H1 (cell line): ENCODE results near the gene NSUN2.

Experiments
- ASH2L ChIP-seq: fragments of 200-600, 300-600 bp; sonication (generic); IDR thresholded peaks from one replicate; pipeline ENCODE4 v1.7.1; 2017; ENCODE audit warnings: low read length
- CBX5 ChIP-seq: fragments of 300-800, 300-1000 bp; sonication (generic); IDR thresholded peaks from 2 replicates; pipeline ENCODE4 v1.7.1; 2016; ENCODE audit warnings: antibody characterized with exemption, low read length, low read depth
- CTCF ChIP-seq, 3 experiments: IDR thresholded peaks; 1 replicate in 2 of 3; 2 replicates in 1 of 3; pipeline versions ENCODE4 v1.5.1 to v1.6.1; 2011; ENCODE audit warnings: low read length in 3 of 3, mild to moderate bottlenecking in 3 of 3, inconsistent platforms in 2 of 3, low read depth in 1 of 3, moderate library complexity in 1 of 3; ENCODE audit not compliant: insufficient read depth in 1 of 3; ENCODE audit errors: control extremely low read depth in 1 of 3
- EZH2 ChIP-seq: fragments of 200-600 bp; sonication (generic); IDR thresholded peaks from 2 replicates; pipeline ENCODE4 v1.7.1; 2012; ENCODE audit warnings: low read depth, mild to moderate bottlenecking, moderate library complexity, low read length, inconsistent platforms; ENCODE audit not compliant: severe bottlenecking
- GABPA ChIP-seq: IDR thresholded peaks from 2 replicates; pipeline ENCODE4 v1.6.1; 2011; ENCODE audit warnings: mild to moderate bottlenecking, low read length, moderate library complexity, borderline replicate concordance; ENCODE audit not compliant: insufficient read depth
- POLR2A ChIP-seq, 2 experiments: IDR thresholded peaks; 1 replicate in 1 of 2; 2 replicates in 1 of 2; pipeline ENCODE4 v1.6.1; 2011; ENCODE audit warnings: low read depth in 2 of 2, low read length in 2 of 2, mild to moderate bottlenecking in 2 of 2; ENCODE audit errors: control extremely low read depth in 1 of 2
- POLR2AphosphoS5 ChIP-seq: IDR thresholded peaks from 2 replicates; pipeline ENCODE4 v1.6.1; 2011; ENCODE audit warnings: low read depth, low read length
- SP2 ChIP-seq: IDR thresholded peaks from 2 replicates; pipeline ENCODE4 v1.6.1; 2012; ENCODE audit warnings: mild to moderate bottlenecking, low read length, inconsistent platforms
- SUZ12 ChIP-seq: fragments of 200-600 bp; sonication (generic); IDR thresholded peaks from 2 replicates; pipeline ENCODE4 v1.6.1; 2012; ENCODE audit warnings: mild to moderate bottlenecking, inconsistent platforms, low read length, moderate library complexity, mixed read lengths
- YY1 ChIP-seq: IDR thresholded peaks from 2 replicates; pipeline ENCODE4 v1.6.1; 2011; ENCODE audit warnings: low read depth, mild to moderate bottlenecking, low read length

DNA sequence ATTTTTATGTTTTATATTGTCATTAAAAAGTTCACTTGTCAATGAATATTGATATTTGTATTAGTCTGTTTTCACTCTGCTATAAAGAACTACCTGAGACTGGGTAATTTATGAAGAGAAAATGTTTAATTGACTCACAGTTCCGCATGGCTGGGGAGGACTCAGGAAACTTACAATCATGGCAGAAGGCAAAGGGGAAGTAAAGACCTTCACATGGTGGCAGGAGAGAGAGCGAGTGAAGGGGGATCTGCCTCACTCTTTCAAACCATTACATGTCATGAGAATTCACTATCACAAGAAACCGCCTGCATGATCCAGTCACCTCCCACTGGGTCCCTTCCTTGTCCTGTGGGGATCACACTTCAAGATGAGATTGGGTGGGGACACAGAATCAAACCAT is 27.8 kb upstream of the NSUN2 start:
- TF ChIP-seq POLR2AphosphoS5 (no peak), SP2 (no peak), YY1 (no peak), GABPA (no peak), ASH2L (no peak), CTCF (IDR thresholded peaks at IDR 0.05; ENCODE audit: control extremely low read depth in 1 of 3, insufficient read depth in 1 of 3, low read depth in 1 of 3, low read length in 3 of 3) (no peak), SUZ12 (no peak), POLR2A (IDR thresholded peaks at IDR 0.05; ENCODE audit: control extremely low read depth in 1 of 2, low read depth in 2 of 2, low read length in 2 of 2) (no peak), EZH2 (no peak), CBX5 (no peak)
